K562 treated with DMSO at 1 percent for 12 hours (cell line): ENCODE measurements around the gene RC3H2. TPM values are rescaled to one million over a fixed set of nuclear protein-coding genes. Genes with fewer than 3 reads are reported as not detected.

ENCODE experiments used
- total RNA-seq: library from RNA; unstranded; fragments of 300-600 nt; gene quantifications from 2 replicates; pipeline ENCODE4 v1.2.3, GENCODE V29; 2022; ENCODE audit not compliant: insufficient read depth

RC3H2 gene, protein sequence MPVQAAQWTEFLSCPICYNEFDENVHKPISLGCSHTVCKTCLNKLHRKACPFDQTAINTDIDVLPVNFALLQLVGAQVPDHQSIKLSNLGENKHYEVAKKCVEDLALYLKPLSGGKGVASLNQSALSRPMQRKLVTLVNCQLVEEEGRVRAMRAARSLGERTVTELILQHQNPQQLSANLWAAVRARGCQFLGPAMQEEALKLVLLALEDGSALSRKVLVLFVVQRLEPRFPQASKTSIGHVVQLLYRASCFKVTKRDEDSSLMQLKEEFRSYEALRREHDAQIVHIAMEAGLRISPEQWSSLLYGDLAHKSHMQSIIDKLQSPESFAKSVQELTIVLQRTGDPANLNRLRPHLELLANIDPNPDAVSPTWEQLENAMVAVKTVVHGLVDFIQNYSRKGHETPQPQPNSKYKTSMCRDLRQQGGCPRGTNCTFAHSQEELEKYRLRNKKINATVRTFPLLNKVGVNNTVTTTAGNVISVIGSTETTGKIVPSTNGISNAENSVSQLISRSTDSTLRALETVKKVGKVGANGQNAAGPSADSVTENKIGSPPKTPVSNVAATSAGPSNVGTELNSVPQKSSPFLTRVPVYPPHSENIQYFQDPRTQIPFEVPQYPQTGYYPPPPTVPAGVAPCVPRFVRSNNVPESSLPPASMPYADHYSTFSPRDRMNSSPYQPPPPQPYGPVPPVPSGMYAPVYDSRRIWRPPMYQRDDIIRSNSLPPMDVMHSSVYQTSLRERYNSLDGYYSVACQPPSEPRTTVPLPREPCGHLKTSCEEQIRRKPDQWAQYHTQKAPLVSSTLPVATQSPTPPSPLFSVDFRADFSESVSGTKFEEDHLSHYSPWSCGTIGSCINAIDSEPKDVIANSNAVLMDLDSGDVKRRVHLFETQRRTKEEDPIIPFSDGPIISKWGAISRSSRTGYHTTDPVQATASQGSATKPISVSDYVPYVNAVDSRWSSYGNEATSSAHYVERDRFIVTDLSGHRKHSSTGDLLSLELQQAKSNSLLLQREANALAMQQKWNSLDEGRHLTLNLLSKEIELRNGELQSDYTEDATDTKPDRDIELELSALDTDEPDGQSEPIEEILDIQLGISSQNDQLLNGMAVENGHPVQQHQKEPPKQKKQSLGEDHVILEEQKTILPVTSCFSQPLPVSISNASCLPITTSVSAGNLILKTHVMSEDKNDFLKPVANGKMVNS
- 2.9 and 18.2 TPM in 2 replicates for total RNA-seq

GRCh38 chr9:122904823-122905710 lies at the start of gene RC3H2:
Gene RC3H2 (minus strand): TSS chr9:122905359. CDS start chr9:122897509, 7,850 bp downstream.

GRCh38 chr9:122940749-122941581 lies 35.8 kb upstream of the RC3H2 start, which contains the start of gene RABGAP1:
Gene RABGAP1 (plus strand): TSS chr9:122941020. CDS start chr9:122957060, 16,040 bp downstream.

GRCh38 chr9:122931226-122932121 lies 26.3 kb upstream of the RC3H2 start, which contains the start of gene ZBTB26:
Gene ZBTB26 (minus strand): TSS chr9:122931512. CDS start chr9:122919934, 11,578 bp downstream.

DNA sequence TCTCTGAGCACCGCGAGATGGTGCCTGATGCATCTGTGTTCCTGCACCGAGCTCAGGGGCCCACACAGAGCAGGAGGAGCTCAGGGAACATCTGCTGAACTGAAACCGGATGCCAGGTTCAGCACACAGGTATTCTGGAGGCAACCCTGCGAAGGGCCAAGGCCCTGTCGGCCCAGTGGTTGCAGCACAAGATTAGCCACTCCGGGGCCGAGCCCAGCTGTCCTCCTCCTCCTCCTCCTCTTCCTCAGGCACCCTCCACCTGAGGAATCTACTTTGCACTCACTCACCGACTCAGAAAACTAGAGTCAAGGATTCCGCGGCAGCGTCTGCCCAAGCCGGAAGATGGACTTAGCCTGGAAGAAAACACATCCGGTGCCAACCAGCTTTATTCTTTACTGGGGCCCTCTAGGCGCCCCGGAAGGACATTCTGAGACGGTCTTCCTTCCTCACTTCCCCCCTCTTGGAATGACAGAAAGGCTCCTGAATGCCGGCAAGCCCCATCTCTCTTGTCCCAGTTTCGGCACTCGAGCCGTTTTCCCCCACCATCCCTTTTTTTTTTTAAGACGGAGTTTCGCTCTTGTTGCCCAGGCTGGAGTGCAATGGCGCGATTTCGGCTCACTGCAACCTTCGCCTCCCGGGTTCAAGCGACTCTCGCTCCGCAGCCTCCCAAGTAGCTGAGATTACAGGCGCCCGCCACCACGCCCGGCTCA lies 8.0 kb upstream of the RC3H2 start, which contains the start of gene ZBTB6:
ZBTB6 (minus strand) TSS at position 360 of the 710 bp plus-strand sequence. CDS start 1,251 bp downstream, outside the sequence.

GRCh38 chr9:122800066-122801060 lies 104.8 kb downstream of the RC3H2 start, which contains the start of gene OR1K1:
Gene OR1K1 (plus strand): TSS chr9:122800123. CDS start chr9:122800123, 0 bp downstream.

Other genes with a start within 250 kb of the RC3H2 start
- not detected in 2 replicates for gene OR1B1, start 247.7 kb downstream of the RC3H2 start, total RNA-seq
- gene OR1L1, start 243.6 kb downstream of the RC3H2 start, total RNA-seq, result not detected in 2 replicates
- gene OR1L3, start 230.2 kb downstream of the RC3H2 start, total RNA-seq, result not detected in 2 replicates
- not detected in 2 replicates for gene OR1L4, start 181.4 kb downstream of the RC3H2 start, total RNA-seq
- not detected in 2 replicates for gene OR1L6, start 163.1 kb downstream of the RC3H2 start, total RNA-seq
- gene OR5C1, start 116.4 kb downstream of the RC3H2 start, total RNA-seq, result not detected in 2 replicates
- gene OR1K1, start 105.2 kb downstream of the RC3H2 start, total RNA-seq, result not detected in 2 replicates
- 7.0 and 17.6 TPM in 2 replicates for gene PDCL, start 76.8 kb downstream of the RC3H2 start, total RNA-seq
- 2.3 and 5.5 TPM in 2 replicates for gene ZBTB6, start 8.0 kb upstream of the RC3H2 start, total RNA-seq
- 1.5 and 6.0 TPM in 2 replicates for gene ZBTB26, start 26.2 kb upstream of the RC3H2 start, total RNA-seq
- 3.9 and 20.0 TPM in 2 replicates for gene RABGAP1, start 35.7 kb upstream of the RC3H2 start, total RNA-seq
- not detected in 2 replicates for gene GPR21, start 128.3 kb upstream of the RC3H2 start, total RNA-seq